AG04450 (cell line): ENCODE measurements around the gene TSPAN14. TPM values are rescaled to one million over a fixed set of nuclear protein-coding genes. Genes with fewer than 3 reads are reported as not detected.
"Not testable (repeated sequence)": the region's sequence is repeated elsewhere in the genome, so short reads cannot be mapped to it uniquely, and the experiment has no call there.

ENCODE experiments used
- CTCF ChIA-PET: fragments of 300-600, 350-600 bp; formaldehyde crosslinking; extraction: SDS; loops from one replicate; lab custom pipeline; 2022; ENCODE audit warnings: antibody characterized with exemption, inconsistent platforms; lab: Charles Lee
- POLR2A ChIA-PET: fragments of 350-600 bp; formaldehyde crosslinking; extraction: SDS; loops from one replicate; lab custom pipeline; 2021; ENCODE audit warnings: antibody characterized with exemption, inconsistent platforms; lab: Yijun Ruan, JAX
- DNase-seq: peaks from one replicate; pipeline ENCODE4 v3.0.0-alpha.2; 2011; ENCODE audit warnings: low read depth, low spot score
- H3K27ac ChIP-seq: one replicate; pipeline ENCODE4 v1.5.1; 2012; ENCODE audit warnings: low read depth, low read length, control low read depth
- H3K27me3 ChIP-seq: one replicate; pipeline ENCODE4 v1.6.0; 2012; ENCODE audit warnings: low read length; ENCODE audit not compliant: control insufficient read depth, insufficient read depth
- H3K4me3 ChIP-seq: 2 replicates; pipeline ENCODE4 v1.5.1; 2011; ENCODE audit warnings: mild to moderate bottlenecking, low read depth, low read length, control low read depth
- H3K9me3 ChIP-seq: 2 replicates; pipeline ENCODE4 v1.5.1; 2012; ENCODE audit warnings: low read length; ENCODE audit not compliant: control insufficient read depth, insufficient read depth
- polyA plus RNA-seq: library from polyadenylated mRNA; depleted of rRNA; stranded (reverse); fragments of >200 nt; gene quantifications from 2 replicates; pipeline ENCODE4 v1.2.3, GENCODE V29; 2011
- TF ChIP-seq, protein P1 (sequence below): IDR thresholded peaks from 2 replicates; pipeline ENCODE4 v1.5.1; 2011; ENCODE audit warnings: low read depth, low read length, control low read depth, inconsistent platforms

Gene TSPAN14
- polyA plus RNA-seq, 1 experiment = 27.3 TPM

GRCh38 chr10:80530251-80530650 lies 76.1 kb downstream of the TSPAN14 start:
- DNase-seq = no peak
- TF ChIP-seq, protein P1, sequence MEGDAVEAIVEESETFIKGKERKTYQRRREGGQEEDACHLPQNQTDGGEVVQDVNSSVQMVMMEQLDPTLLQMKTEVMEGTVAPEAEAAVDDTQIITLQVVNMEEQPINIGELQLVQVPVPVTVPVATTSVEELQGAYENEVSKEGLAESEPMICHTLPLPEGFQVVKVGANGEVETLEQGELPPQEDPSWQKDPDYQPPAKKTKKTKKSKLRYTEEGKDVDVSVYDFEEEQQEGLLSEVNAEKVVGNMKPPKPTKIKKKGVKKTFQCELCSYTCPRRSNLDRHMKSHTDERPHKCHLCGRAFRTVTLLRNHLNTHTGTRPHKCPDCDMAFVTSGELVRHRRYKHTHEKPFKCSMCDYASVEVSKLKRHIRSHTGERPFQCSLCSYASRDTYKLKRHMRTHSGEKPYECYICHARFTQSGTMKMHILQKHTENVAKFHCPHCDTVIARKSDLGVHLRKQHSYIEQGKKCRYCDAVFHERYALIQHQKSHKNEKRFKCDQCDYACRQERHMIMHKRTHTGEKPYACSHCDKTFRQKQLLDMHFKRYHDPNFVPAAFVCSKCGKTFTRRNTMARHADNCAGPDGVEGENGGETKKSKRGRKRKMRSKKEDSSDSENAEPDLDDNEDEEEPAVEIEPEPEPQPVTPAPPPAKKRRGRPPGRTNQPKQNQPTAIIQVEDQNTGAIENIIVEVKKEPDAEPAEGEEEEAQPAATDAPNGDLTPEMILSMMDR = peak; percentile 32
- no peaks in the 10 kb centered on the region for H3K27me3 ChIP-seq
- no peak overlapping the region for H3K27ac ChIP-seq
- POLR2A ChIA-PET = no interaction called here
- H3K9me3 ChIP-seq = no peaks in the 10 kb centered on the region
- CTCF ChIA-PET = interaction anchor here (1.5 kb wide), 1 partner anchor 24 kb away, joined by 3 read pairs; no protein-coding TSS in a partner anchor
- no peak overlapping the region for H3K4me3 ChIP-seq

- TF ChIP-seq, protein P1 = no peak
- H3K27me3 ChIP-seq = no peaks in the 10 kb centered on the region
- ChIA-PET POLR2A (no interaction called here), CTCF (interaction anchor here (1.5 kb wide), 1 partner anchor 25 kb away, joined by 3 read pairs; no protein-coding TSS in a partner anchor)
- no peak overlapping the region for H3K4me3 ChIP-seq
- no peak for DNase-seq
- H3K27ac ChIP-seq = no peak overlapping the region
- H3K9me3 ChIP-seq = peaks cover 4% of the 10 kb centered on the region; the same call in 1 of the 2 replicates
These were observed 76.7 kb downstream of the TSPAN14 start for GRCh38 chr10:80530816-80531215.

DNA sequence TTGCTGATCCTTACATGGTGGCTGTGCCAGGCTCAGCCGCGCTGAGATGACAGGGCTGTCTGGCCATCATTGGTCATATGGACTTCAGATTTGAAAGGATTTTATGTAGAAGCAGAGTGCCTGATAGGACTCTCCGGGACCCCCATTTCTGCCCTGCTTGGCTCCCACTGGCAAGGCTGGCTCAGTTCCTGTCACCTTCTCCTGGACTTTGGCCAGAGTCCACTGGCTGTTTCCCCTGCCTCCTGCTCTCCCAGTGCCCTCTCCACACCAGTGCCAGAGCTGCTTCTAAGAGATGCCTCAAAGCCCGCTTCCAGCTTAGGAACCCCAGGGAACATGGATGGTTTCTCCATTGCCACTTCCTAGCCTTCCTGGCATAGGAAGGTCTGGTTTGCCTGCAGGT lies 78.5 kb downstream of the TSPAN14 start:
- Histone ChIP-seq H3K4me3 (no peak overlapping the region), H3K27ac (no peak overlapping the region), H3K9me3 (peaks cover 10% of the 10 kb centered on the region; the same call in 1 of the 2 replicates), H3K27me3 (peaks cover 2% of the 10 kb centered on the region)
- POLR2A ChIA-PET = no interaction called here
- TF ChIP-seq, protein P1 = no peak
- DNase-seq = no peak
- CTCF ChIA-PET = no interaction called here

DNA sequence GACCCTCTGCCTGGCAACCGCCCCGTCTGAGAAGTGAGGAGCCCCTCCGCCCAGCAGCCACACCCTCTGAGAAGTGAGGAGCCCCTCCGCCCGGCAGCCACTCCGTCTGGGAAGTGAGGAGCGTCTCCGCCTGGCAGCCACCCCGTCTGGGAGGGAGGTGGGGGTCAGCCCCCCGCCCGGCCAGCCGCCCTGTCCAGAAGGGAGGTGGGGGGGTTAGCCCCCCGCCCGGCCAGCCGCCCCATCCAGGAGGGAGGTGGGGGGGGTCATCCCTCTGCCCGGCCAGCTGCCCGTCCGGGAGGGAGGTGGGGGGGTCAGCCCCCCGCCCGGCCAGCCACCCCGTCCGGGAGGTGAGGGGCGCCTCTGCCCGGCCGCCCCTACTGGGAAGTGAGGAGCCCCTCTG lies 79.9 kb downstream of the TSPAN14 start:
- CTCF ChIA-PET, H3K9me3 ChIP-seq, H3K4me3 ChIP-seq, POLR2A ChIA-PET, H3K27me3 ChIP-seq, DNase-seq, H3K27ac ChIP-seq: not testable (repeated sequence)

DNA sequence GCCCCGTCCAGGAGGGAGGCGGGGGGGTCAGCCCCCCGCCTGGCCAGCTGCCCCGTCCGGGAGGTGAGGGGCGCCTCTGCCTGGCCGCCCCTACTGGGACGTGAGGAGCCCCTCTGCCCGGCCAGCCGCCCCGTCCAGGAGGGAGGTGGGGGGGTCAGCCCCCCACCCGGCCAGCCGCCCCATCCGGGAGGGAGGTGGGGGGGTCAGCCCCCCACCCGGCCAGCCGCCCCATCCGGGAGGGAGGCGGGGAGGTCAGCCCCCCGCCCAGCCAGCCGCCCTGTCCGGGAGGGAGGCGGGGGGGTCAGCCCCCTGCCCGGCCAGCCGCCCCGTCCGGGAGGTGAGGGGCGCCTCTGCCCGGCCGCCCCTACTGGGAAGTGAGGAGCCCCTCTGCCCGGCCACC lies 80.5 kb downstream of the TSPAN14 start:
- H3K27ac ChIP-seq, CTCF ChIA-PET: not testable (repeated sequence)

GRCh38 chr10:80535671-80536360 lies 81.7 kb downstream of the TSPAN14 start:
- TF ChIP-seq, protein P1 = peak; percentile 33
- no peak for DNase-seq
- no peak overlapping the region for H3K27ac ChIP-seq
- H3K4me3 ChIP-seq = peak overlapping the region; percentile 17; the same call in 1 of the 2 replicates
- peaks cover 10% of the 10 kb centered on the region; the same call in 1 of the 2 replicates for H3K9me3 ChIP-seq
- H3K27me3 ChIP-seq = peaks cover 8% of the 10 kb centered on the region
- POLR2A ChIA-PET = no interaction called here
- CTCF ChIA-PET = interaction anchor here (0.6 to 1.4 kb wide), 3 partner anchors 14 to 127 kb away, joined by 4 to 5 read pairs (median 4); no protein-coding TSS in a partner anchor

More for the DNA sequence above, 80.5 kb downstream of the TSPAN14 start:
- H3K9me3 ChIP-seq, H3K4me3 ChIP-seq, H3K27me3 ChIP-seq, DNase-seq, POLR2A ChIA-PET: not testable (repeated sequence)
